Measurements from ENCODE around the gene PPM1E. TPM values are rescaled to one million over a fixed set of nuclear protein-coding genes. Genes with fewer than 3 reads are reported as not detected.
A peak's percentile ranks its signal among the peaks of the same experiment; 100 is the strongest.
"Not testable (repeated sequence)": the region's sequence is repeated elsewhere in the genome, so short reads cannot be mapped to it uniquely, and the experiment has no call there.

Gene PPM1E
- total and polyA plus RNA-seq, 8 donors, result 0.09 to 1.3 (median 0.42) TPM

- Histone ChIP-seq H3K4me3 (no peak overlapping the region), H3K4me1 (no peaks in the 10 kb centered on the region), H3K9me3 (no peaks in the 10 kb centered on the region), H3K36me3 (no peaks in the 10 kb centered on the region), H3K27ac (no peak overlapping the region), H3K27me3 (no peaks in the 10 kb centered on the region)
- ATAC-seq, result no peak
- DNase-seq, result no peak
- 81% methylated on average over 8 of the region's 8 CpGs for WGBS, 2 donors
- intact Hi-C loops (cut with DNase I), result no loop called here
- FAIRE-seq, result no peak
- no peak for TF ChIP-seq CTCF (IDR thresholded peaks at IDR 0.05)
Observed at GRCh38 chr17:58741121-58741625, 14.5 kb upstream of the PPM1E start.

- H3K27ac ChIP-seq, result no peak overlapping the region
- DNase-seq (no peak), ATAC-seq (no peak), FAIRE-seq (no peak)
- TF ChIP-seq CTCF (IDR thresholded peaks at IDR 0.05), result no peak
- H3K4me3 ChIP-seq, result no peak overlapping the region
- H3K36me3 ChIP-seq, result no peaks in the 10 kb centered on the region
- H3K4me1 ChIP-seq, result no peaks in the 10 kb centered on the region
- H3K27me3 ChIP-seq, result no peaks in the 10 kb centered on the region
- intact Hi-C loops (cut with DNase I), result no loop called here
- H3K9me3 ChIP-seq, result no peaks in the 10 kb centered on the region
- 87 to 94% methylated on average over 1 of the region's 1 CpG for WGBS, 2 donors
Observed at GRCh38 chr17:58747674-58748073, 8.0 kb upstream of the PPM1E start.

GRCh38 chr17:58749627-58750026 lies 6.0 kb upstream of the PPM1E start:
- H3K4me1 ChIP-seq; H3K4me3 ChIP-seq; intact Hi-C loops (cut with DNase I); H3K27ac ChIP-seq; H3K9me3 ChIP-seq; FAIRE-seq; DNase-seq; H3K27me3 ChIP-seq; ATAC-seq; H3K36me3 ChIP-seq: not testable (repeated sequence)

GRCh38 chr17:58753026-58753425 lies 2.6 kb upstream of the PPM1E start:
- peaks cover 0 to 8% (median 6%) of the 10 kb centered on the region in 3 donors for H3K4me1 ChIP-seq
- peaks cover 0 to 14% (median 11%) of the 10 kb centered on the region in 4 donors for H3K27me3 ChIP-seq
- no peak for DNase-seq
- H3K4me3 ChIP-seq, result no peak overlapping the region
- FAIRE-seq, result no peak
- 42 to 48% methylated on average over 2 of the region's 2 CpGs for WGBS, 2 donors
- no peak for TF ChIP-seq CTCF (IDR thresholded peaks at IDR 0.05)
- ATAC-seq, result no peak
- intact Hi-C loops (cut with DNase I), result no loop called here
- no peak overlapping the region for H3K27ac ChIP-seq
- H3K36me3 ChIP-seq, result no peaks in the 10 kb centered on the region
- H3K9me3 ChIP-seq, result no peaks in the 10 kb centered on the region

GRCh38 chr17:58755269-58755576 lies 431 bp upstream of the PPM1E start:
- Histone ChIP-seq H3K4me3 (peak overlapping the region in 2 of 4 donors; percentile 49 to 61), H3K36me3 (no peaks in the 10 kb centered on the region), H3K27me3 (peaks cover 0 to 35% (median 14%) of the 10 kb centered on the region in 4 donors), H3K9me3 (no peaks in the 10 kb centered on the region), H3K4me1 (peaks cover 0 to 8% (median 6%) of the 10 kb centered on the region in 3 donors), H3K27ac (no peak overlapping the region)
- ATAC-seq (no peak), DNase-seq (no peak), FAIRE-seq (no peak)
- 8 to 11% methylated on average over 2 of the region's 2 CpGs for WGBS, 2 donors
- intact Hi-C loops (cut with DNase I), result no loop called here
- no peak for TF ChIP-seq CTCF (IDR thresholded peaks at IDR 0.05)
